ENCODE results near the gene AP2B1.
"Not testable (repeated sequence)": the region's sequence is repeated elsewhere in the genome, so short reads cannot be mapped to it uniquely, and the experiment has no call there.

The AP2B1 gene

GRCh38 chr17:35645923-35646322, 58.8 kb downstream of the AP2B1 start:
- DNase-seq, result no peak

- no peak for DNase-seq
These were observed 64.3 kb downstream of the AP2B1 start for GRCh38 chr17:35651467-35651866.

GRCh38 chr17:35653619-35654361, 66.7 kb downstream of the AP2B1 start:
- no peak for DNase-seq

GRCh38 chr17:35655303-35655702, 68.2 kb downstream of the AP2B1 start:
- DNase-seq, result no peak

- DNase-seq, result no peak
These were observed 73.8 kb downstream of the AP2B1 start for GRCh38 chr17:35660902-35661301.

- DNase-seq, result no peak
These were observed 77.6 kb downstream of the AP2B1 start for GRCh38 chr17:35664685-35665084.

GRCh38 chr17:35665662-35666061, 78.5 kb downstream of the AP2B1 start:
- no peak for DNase-seq

GRCh38 chr17:35666070-35666469, 78.9 kb downstream of the AP2B1 start:
- no peak for DNase-seq

GRCh38 chr17:35666967-35667532, 79.9 kb downstream of the AP2B1 start:
- no peak for DNase-seq

- DNase-seq, result no peak
These were observed 81.7 kb downstream of the AP2B1 start for GRCh38 chr17:35668802-35669201.

- DNase-seq, result no peak
These were observed 87.4 kb downstream of the AP2B1 start for GRCh38 chr17:35674552-35674951.

GRCh38 chr17:35676441-35676840, 89.3 kb downstream of the AP2B1 start:
- no peak for DNase-seq

GRCh38 chr17:35679007-35679682, 92.0 kb downstream of the AP2B1 start:
- DNase-seq, result no peak

GRCh38 chr17:35683591-35683990, 96.5 kb downstream of the AP2B1 start:
- no peak for DNase-seq

- no peak for DNase-seq
These were observed 97.1 kb downstream of the AP2B1 start for GRCh38 chr17:35684055-35684802.

- DNase-seq, result no peak
These were observed 105.5 kb downstream of the AP2B1 start for GRCh38 chr17:35692512-35693210.

GRCh38 chr17:35693662-35694061, 106.5 kb downstream of the AP2B1 start:
- no peak for DNase-seq

GRCh38 chr17:35694906-35695305, 107.8 kb downstream of the AP2B1 start:
- no peak for DNase-seq

- no peak for DNase-seq
These were observed 108.5 kb downstream of the AP2B1 start for GRCh38 chr17:35695613-35696012.

GRCh38 chr17:35698800-35699199, 111.7 kb downstream of the AP2B1 start:
- DNase-seq, result no peak

GRCh38 chr17:35700150-35700549, 113.0 kb downstream of the AP2B1 start:
- DNase-seq, result no peak

GRCh38 chr17:35701491-35701890, 114.4 kb downstream of the AP2B1 start:
- no peak for DNase-seq

- DNase-seq, result not testable (repeated sequence)
These were observed 116.2 kb downstream of the AP2B1 start for GRCh38 chr17:35703308-35703707.

Data from activated CD8-positive, alpha-beta memory T cell treated with anti-CD3 and anti-CD28 coated beads, Interleukin-2, amount 50 U/mL, for 48 hours (primary cell).